IPS-18a (cell line): ENCODE data around the gene EMC10.

Experiments
- H3K27ac ChIP-seq: one replicate; pipeline ENCODE4 v1.5.1; 2013; ENCODE audit warnings: low read length
- H3K27me3 ChIP-seq: one replicate; pipeline ENCODE4 v1.6.1; 2013; ENCODE audit warnings: mild to moderate bottlenecking, low read length; ENCODE audit not compliant: control insufficient read depth, insufficient read depth
- H3K36me3 ChIP-seq: one replicate; pipeline ENCODE4 v1.6.1; 2013; ENCODE audit warnings: low read depth, low read length; ENCODE audit not compliant: control insufficient read depth
- H3K4me1 ChIP-seq: one replicate; pipeline ENCODE4 v1.6.1; 2013; ENCODE audit warnings: low read depth, low read length; ENCODE audit not compliant: control insufficient read depth
- H3K4me3 ChIP-seq: one replicate; pipeline ENCODE4 v1.5.1; 2013; ENCODE audit warnings: low read length
- H3K9ac ChIP-seq: one replicate; pipeline ENCODE4 v1.6.1; 2013; ENCODE audit warnings: mild to moderate bottlenecking, low read length, moderate library complexity
- H3K9me3 ChIP-seq: one replicate; pipeline ENCODE4 v1.6.1; 2013; ENCODE audit warnings: low read depth, low read length; ENCODE audit not compliant: control insufficient read depth

The EMC10 gene

DNA sequence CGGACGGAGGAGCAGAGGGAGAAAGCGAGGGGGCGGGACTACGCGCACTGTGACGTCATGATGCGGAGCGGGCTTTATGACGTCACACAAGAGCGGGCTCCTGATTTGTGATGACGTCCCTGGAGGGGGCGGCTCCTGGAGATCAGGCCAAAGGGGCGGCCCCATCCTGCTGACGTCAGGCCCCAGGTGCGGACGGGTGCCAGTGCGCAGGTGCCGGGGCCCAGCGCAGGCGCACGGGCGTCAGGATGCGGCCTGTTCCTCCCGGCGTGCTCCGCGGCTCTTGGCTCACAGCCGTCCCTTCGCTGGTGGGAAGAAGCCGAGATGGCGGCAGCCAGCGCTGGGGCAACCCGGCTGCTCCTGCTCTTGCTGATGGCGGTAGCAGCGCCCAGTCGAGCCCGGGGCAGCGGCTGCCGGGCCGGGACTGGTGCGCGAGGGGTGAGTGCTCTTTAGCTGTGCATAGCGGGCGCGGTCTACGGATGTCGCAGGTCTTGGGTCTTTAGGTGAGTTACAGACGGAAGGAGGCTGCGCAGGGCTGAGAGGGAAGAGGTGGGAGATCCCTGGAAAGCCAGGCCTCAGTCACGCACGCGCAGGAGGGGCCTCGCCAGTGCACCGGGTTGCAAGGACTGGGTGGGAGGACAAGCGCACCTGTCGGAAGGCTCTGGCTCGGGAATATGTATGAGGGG, at the start of gene EMC10, which contains the start of gene GARIN5A:
EMC10 (plus strand) TSS at position 284 of the 683 bp plus-strand sequence; CDS start at position 322, 38 bp downstream.
GARIN5A (minus strand) TSS at position 625 of the 683 bp plus-strand sequence; CDS start at position 165, 460 bp downstream.
- Histone ChIP-seq H3K4me3 (peak within 1 kb of the TSS; percentile 74), H3K27ac (peak within 1 kb of the TSS; percentile 50), H3K36me3 (peaks cover 11% of the 10 kb centered on the region)

DNA sequence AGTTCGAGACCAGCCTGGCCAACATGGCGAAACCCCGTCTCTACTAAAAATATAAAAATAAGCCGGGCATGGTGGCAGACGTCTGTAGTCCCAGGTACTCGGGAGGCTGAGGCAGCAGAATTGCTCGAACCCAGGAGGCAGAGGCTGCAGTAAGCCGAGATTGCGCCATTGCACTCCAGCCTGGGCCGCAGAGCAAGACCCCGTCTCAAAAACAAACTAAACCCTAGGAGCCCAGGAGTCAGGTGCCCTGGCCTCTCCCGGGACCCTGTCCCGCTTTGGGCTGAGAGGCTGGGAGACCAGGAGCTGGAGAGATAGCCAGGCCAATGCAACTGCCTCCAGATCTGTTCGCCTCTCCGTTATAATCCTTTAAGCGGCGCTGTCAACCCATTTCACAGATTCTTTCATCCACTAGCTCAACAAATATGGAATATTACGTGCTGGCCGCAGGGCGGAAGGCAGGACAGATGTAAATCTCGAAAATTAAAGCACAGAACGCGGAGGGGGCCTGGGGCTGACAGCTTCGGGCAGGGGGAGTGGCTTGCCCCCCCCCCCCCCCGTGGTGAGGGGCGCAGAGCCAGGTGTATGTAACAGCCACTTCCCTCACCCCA, 48.9 kb upstream of the EMC10 start:
- Histone ChIP-seq H3K27ac (no peak overlapping the region), H3K4me3 (no peak overlapping the region), H3K4me1 (no peaks in the 10 kb centered on the region), H3K9me3 (no peaks in the 10 kb centered on the region), H3K27me3 (peaks cover 11% of the 10 kb centered on the region), H3K36me3 (no peaks in the 10 kb centered on the region), H3K9ac (no peak overlapping the region)

More for the DNA sequence above, at the start of gene EMC10, which contains the start of gene GARIN5A:
- Histone ChIP-seq H3K27me3 (no peaks in the 10 kb centered on the region), H3K4me1 (peaks cover 5% of the 10 kb centered on the region), H3K9me3 (no peaks in the 10 kb centered on the region), H3K9ac (peak within 1 kb of the TSS; percentile 78)

DNA sequence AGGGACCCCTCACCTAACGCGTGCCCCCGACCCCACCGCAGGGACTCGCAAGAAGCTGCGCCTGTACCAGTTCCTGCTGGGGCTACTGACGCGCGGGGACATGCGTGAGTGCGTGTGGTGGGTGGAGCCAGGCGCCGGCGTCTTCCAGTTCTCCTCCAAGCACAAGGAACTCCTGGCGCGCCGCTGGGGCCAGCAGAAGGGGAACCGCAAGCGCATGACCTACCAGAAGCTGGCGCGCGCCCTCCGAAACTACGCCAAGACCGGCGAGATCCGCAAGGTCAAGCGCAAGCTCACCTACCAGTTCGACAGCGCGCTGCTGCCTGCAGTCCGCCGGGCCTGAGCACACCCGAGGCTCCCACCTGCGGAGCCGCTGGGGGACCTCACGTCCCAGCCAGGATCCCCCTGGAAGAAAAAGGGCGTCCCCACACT, 48.3 kb upstream of the EMC10 start:
- no peaks in the 10 kb centered on the region for H3K36me3 ChIP-seq
- H3K27me3 ChIP-seq = peaks cover 11% of the 10 kb centered on the region
- H3K9me3 ChIP-seq = no peaks in the 10 kb centered on the region
- H3K27ac ChIP-seq = no peak overlapping the region
- no peaks in the 10 kb centered on the region for H3K4me1 ChIP-seq
- H3K4me3 ChIP-seq = no peak overlapping the region
- H3K9ac ChIP-seq = no peak overlapping the region

DNA sequence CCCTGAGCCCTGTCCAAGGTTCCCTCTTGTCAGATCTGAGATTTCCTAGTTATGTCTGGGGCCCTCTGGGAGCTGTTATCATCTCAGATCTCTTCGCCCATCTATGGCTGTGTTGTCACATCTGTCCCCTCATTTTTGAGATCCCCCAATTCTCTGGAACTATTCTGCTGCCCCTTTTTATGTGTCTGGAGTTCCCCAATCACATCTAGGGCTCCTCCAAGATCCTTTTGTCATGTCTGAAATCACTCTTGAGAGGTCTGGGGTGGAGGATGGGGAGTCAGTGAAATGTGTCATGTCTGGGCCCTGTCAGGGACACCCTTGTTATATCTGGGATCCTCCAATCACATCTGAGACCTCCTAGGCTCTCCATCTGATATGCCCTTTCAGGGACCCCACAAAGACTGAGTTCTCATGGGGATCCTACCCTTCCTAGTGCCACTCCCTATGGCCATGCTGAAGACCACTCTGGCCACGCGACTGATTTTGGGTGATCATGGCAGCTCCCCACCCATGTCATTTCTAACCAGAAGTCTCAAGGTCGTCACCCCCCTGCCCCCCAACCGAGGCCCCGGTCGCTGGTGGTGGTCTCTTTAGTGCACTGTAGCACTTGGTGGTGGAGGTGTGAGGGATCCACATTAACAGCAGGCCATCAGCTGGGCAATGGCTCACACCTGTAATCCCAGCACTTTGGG, 47.4 kb upstream of the EMC10 start:
- no peak overlapping the region for H3K27ac ChIP-seq
- H3K9me3 ChIP-seq = no peaks in the 10 kb centered on the region
- no peaks in the 10 kb centered on the region for H3K4me1 ChIP-seq
- no peak overlapping the region for H3K4me3 ChIP-seq
- no peak overlapping the region for H3K9ac ChIP-seq
- peaks cover 11% of the 10 kb centered on the region for H3K27me3 ChIP-seq
- no peaks in the 10 kb centered on the region for H3K36me3 ChIP-seq

DNA sequence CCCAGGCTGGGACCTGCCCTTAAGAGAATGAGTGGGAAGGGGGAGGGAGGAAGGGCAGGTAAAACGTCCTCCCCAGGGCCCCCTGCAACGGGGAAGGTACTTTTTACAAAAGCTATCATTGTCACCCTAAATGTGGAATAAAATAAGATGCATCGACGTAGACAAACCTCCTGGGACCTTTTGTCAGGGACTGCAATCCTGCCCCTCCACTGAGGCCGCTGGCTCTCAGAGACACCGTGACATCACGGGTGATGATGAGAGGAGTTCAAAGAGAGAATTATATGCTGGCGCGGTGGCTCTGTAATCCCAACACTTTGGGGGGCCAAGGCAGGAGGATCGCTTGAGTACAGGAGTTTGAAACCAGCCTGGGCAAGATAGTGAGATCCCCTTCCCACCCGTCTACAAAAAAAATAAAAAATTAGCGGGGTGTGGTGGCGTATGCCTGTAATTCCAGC, 45.4 kb upstream of the EMC10 start:
- Histone ChIP-seq H3K27me3 (peaks cover 11% of the 10 kb centered on the region), H3K9ac (no peak overlapping the region), H3K9me3 (no peaks in the 10 kb centered on the region), H3K4me3 (peak overlapping the region; percentile 60), H3K36me3 (no peaks in the 10 kb centered on the region), H3K27ac (no peak overlapping the region), H3K4me1 (no peaks in the 10 kb centered on the region)

DNA sequence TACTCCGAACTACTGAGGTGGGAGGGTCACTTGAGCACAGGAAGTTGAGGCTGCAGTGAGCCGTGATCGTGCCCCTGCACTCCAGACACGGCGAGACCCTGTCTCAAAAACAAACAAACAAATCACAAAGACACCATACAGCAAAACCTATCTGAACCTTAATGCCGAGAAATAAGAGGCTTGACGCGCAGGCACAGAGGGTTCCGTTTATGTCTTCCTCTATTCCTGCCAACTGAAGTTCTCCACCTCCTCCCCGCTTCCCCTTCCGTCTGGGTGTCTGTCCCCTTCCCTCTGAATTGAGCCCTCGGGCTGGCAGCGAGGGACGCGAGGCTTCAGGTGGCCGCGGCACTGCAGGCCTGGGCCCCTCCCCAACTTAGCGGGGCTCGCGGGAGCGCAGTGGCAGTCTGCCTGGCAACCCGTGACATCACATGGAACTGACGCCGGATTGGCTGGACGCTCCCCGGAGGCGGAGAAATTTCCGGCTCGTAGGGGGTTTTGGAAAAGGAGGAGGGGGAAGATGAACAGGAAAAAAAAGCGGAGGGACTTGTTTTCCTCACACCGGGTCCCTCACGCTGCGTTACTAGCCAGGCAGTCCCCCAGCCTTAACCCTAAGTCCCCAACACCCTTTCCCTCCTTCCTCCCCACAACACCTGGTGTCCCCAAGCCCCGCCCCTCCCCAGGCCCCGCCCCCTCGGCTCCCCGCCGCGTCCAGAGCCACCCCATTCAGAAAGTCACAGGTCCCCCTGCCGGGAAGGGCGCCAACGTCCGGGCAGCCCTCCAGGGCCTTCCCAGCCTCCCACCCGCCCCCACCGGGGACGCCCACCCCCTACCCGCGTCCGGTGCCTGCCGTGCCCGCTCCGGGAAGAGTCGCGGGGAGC, 44.7 kb upstream of the EMC10 start:
- H3K27ac ChIP-seq = no peak overlapping the region
- H3K9ac ChIP-seq = no peak overlapping the region
- no peaks in the 10 kb centered on the region for H3K9me3 ChIP-seq
- H3K36me3 ChIP-seq = no peaks in the 10 kb centered on the region
- no peaks in the 10 kb centered on the region for H3K4me1 ChIP-seq
- H3K4me3 ChIP-seq = peak overlapping the region; percentile 60
- peaks cover 11% of the 10 kb centered on the region for H3K27me3 ChIP-seq

DNA sequence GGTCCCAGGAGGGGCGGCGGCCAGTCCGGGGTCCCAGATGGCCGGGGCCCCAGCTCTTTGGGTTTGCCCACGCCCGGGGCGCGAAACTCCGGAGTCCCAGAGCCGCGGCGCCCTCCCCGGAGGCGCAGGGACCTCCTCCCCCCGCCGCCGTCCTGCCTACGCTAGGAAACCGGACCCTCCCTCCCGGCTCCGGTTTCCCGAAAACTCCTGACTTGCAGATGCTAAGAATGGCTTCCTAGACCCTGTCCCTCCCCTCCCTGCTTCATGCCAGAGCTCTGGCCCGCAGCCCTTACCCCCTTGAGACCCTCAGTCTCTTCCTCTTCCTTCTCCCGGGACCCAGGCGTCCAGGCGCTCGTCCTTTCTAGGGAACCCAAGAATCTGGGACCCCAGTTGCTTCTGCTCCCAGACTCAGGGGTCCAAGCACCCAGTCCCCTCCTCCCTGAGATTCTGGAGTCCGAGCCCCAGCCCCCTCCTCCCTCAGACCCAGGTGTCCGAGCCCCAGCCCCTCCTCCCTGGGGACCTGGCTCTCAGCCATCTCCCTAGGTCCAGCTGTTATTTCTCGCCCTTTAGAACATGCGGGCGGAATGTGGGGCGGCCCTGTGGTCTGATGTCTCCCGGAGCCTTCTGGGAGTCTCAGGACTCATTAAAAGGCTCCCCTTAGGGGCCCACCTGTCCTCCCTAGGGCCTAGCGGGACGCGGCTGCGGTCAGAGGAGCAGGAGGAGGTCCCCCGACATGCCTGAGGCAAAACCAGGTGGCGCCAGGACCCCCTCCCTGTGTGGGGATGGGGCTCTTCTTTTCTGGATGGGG, 43.9 kb upstream of the EMC10 start, which contains the start of gene MYBPC2:
MYBPC2 (plus strand) TSS at position 672 of the 808 bp plus-strand sequence; CDS start at position 734, 62 bp downstream.
- Histone ChIP-seq H3K27ac (no peak within 1 kb of the TSS), H3K9me3 (no peaks in the 10 kb centered on the region), H3K27me3 (peaks cover 11% of the 10 kb centered on the region), H3K4me3 (peak within 1 kb of the TSS; percentile 60), H3K9ac (peak within 1 kb of the TSS; percentile 43), H3K36me3 (no peaks in the 10 kb centered on the region), H3K4me1 (no peaks in the 10 kb centered on the region)

DNA sequence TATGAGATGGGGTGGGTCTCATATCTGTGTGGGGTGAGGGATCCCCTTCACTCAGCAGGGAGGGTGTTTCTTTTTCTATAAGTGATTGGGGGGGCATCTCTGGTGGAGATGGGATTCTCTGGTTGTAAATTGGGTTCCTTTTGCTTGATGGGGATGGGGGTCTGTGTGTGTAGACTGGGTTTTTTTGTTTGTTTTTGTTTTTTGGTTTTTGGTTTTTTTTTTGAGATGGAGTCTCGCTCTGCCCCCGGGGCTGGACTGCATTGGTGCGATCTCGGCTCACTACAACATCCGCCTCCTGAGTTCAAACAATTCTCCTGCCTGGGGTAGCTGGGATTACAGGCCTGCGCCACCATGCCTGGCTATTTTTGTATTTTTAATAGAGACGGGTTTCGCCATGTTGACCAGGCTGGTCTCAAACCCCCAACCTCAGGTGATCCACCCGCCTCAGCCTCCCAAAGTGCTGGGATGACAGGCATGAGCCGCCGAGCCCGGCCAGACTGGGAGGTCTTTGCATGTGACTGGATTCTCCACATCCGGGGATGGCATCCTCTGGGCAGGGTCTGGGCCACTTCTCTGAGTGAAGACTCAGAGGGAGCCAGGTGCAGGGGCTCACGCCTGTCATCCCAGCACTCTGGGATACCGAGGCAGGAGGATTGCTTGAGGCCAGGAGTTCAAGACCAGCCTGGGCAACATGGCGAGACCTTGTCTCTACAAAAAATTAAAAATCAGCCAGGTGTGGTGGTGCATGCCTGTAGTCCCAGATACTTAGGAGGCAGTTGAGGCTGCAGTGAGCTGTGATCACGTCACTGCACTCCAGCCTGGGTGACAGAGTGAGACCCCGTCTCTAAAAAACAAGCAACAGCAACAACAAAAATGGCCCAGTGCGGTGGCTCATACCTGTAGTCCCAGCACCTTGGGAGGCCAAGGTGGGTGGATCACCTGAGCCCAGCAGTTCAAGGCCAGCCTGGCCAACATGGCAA, 42.8 kb upstream of the EMC10 start:
- Histone ChIP-seq H3K9me3 (no peaks in the 10 kb centered on the region), H3K4me3 (peak overlapping the region; percentile 60), H3K27me3 (peaks cover 11% of the 10 kb centered on the region), H3K36me3 (no peaks in the 10 kb centered on the region), H3K9ac (no peak overlapping the region), H3K4me1 (no peaks in the 10 kb centered on the region), H3K27ac (no peak overlapping the region)

DNA sequence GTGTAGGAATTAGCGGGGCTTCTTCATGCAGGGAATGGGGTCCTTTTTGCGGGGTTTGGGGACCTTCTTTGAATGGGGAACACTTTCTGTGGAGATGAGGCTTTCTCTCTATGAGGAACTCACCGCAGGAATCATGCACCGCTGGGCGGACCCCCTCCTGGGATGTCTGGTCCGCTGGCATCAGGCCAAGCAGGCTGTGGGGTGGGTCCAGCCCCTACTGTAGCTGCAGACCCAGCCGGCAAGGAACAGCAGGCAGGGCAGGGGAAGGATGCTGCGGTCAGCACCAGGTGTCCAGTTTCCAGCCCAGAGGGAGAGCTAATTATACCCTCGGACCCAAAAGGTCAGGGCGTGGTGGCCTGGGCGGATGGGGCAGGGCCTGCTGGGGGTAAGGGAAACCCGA, 41.8 kb upstream of the EMC10 start:
- Histone ChIP-seq H3K27me3 (peaks cover 7% of the 10 kb centered on the region), H3K27ac (no peak overlapping the region), H3K4me1 (no peaks in the 10 kb centered on the region), H3K9ac (no peak overlapping the region), H3K36me3 (no peaks in the 10 kb centered on the region), H3K4me3 (no peak overlapping the region), H3K9me3 (no peaks in the 10 kb centered on the region)
